EH (cell line): Measurements from ENCODE around the gene SAMD7.
A peak's percentile ranks its signal among the peaks of the same experiment; 100 is the strongest.

Source experiments
- DNase-seq: peaks from one replicate; pipeline ENCODE4 v3.0.0-alpha.2; 2015; ENCODE audit warnings: low read depth

SAMD7 gene

GRCh38 chr3:169907944-169908343, 3.4 kb upstream of the SAMD7 start:
- DNase-seq: no peak

- no peak for DNase-seq
These were observed 2.0 kb downstream of the SAMD7 start for GRCh38 chr3:169913323-169913722.

GRCh38 chr3:169914321-169914720, 2.9 kb downstream of the SAMD7 start:
- peak; percentile 41 for DNase-seq

GRCh38 chr3:169923189-169923588, 11.8 kb downstream of the SAMD7 start:
- peak; percentile 21 for DNase-seq

- peak; percentile 1 for DNase-seq
These were observed 12.5 kb downstream of the SAMD7 start for GRCh38 chr3:169923831-169924230.

- no peak for DNase-seq
These were observed 18.6 kb downstream of the SAMD7 start for GRCh38 chr3:169929830-169930519.

GRCh38 chr3:169930843-169931242, 19.5 kb downstream of the SAMD7 start:
- no peak for DNase-seq

GRCh38 chr3:169931747-169932520, 20.6 kb downstream of the SAMD7 start:
- DNase-seq: no peak

- no peak for DNase-seq
These were observed 27.9 kb downstream of the SAMD7 start for GRCh38 chr3:169939320-169939719.

GRCh38 chr3:169939751-169940150, 28.4 kb downstream of the SAMD7 start:
- DNase-seq: no peak

GRCh38 chr3:169940470-169941181, 29.3 kb downstream of the SAMD7 start:
- DNase-seq: no peak

- no peak for DNase-seq
These were observed 33.9 kb downstream of the SAMD7 start for GRCh38 chr3:169945313-169945712.

- no peak for DNase-seq
These were observed 35.0 kb downstream of the SAMD7 start for GRCh38 chr3:169946336-169946735.

- no peak for DNase-seq
These were observed 37.4 kb downstream of the SAMD7 start for GRCh38 chr3:169948559-169949448.

GRCh38 chr3:169952045-169952444, 40.7 kb downstream of the SAMD7 start:
- DNase-seq: no peak

GRCh38 chr3:169953462-169954141, 42.2 kb downstream of the SAMD7 start:
- peak; percentile 67 for DNase-seq

GRCh38 chr3:169954142-169954756, 42.9 kb downstream of the SAMD7 start:
- peak; percentile 6 for DNase-seq

- DNase-seq: no peak
These were observed 44.0 kb downstream of the SAMD7 start for GRCh38 chr3:169955406-169955805.

- peak; percentile 73 for DNase-seq
These were observed 52.8 kb downstream of the SAMD7 start for GRCh38 chr3:169964176-169964575.

GRCh38 chr3:169965562-169966427, 54.4 kb downstream of the SAMD7 start:
- DNase-seq: no peak
